GM18526 (cell line): Measurements from ENCODE around the gene IL1RL2.

Experiments
- POLR2A ChIP-seq: IDR thresholded peaks from 3 replicates; pipeline ENCODE4 v1.6.1; 2011; ENCODE audit not compliant: insufficient read length; ENCODE audit errors: extremely low read depth

The IL1RL2 gene

DNA sequence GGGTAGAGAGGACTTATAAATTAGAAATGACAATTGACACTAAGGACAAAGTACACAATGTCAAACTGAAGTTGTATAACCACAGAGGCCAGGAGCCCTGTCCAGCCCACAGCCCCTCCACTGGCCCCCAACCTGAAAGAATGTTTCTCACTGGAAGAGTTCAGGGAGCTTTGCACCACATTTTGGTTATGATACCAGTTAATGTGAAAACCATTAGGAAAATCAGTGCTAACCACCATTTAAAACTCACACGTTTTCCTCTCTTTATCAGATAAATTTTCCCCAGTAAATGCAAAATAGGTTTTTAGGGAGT lies 6.2 kb upstream of the IL1RL2 start:
- no peak for TF ChIP-seq POLR2A

DNA sequence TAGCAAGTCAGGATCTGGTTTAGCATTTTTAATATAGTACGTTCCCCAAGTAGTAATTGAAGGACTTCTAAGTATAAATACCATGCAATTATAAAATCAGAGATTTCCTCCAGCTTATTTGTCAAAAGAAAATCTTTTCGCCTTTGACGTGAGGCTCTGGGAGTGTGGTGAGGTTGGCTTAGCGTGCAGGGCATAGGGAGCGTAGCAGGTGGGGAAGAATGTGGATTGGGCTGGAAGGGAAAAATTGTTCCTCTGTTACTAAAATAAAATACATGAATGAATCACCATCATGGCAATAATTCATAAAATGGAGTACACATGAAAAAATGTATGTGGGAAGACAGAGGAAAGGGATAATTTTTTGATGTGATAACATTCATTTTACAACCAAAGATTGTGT lies 5.4 kb upstream of the IL1RL2 start:
- no peak for TF ChIP-seq POLR2A

DNA sequence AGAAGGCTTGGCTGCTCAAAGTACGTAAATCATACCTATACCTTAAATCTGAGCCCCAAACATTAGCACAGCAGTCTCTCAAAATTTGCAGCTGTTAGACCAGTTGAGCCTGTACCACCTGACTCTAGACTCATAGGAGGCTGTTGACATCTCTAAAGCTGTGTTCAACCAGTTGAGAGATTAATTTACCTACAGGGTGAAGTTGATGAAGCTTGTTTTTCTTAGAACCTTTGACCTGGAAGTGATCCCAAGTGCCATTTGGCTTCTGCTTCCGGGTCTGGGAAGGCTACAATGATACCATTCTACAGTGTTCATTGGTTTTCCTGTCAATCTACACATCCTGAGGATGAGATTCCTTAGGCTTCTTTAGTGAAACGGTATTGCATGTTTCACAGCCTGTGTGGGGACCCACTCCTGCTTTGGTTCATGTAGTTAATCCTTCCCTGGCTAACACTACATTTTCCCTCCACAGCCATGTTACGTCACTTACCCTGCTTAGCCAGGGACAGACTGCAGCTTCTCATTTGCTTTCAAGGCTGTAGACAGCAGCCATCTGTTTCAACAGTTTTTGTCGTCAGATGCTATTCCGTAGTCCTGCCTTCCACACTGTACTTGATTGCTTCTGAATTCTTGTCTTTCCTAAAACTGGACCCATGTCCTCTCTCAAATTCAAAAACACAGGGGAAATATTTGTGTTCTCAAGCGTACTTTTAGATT lies 4.7 kb upstream of the IL1RL2 start:
- no peak for TF ChIP-seq POLR2A

DNA sequence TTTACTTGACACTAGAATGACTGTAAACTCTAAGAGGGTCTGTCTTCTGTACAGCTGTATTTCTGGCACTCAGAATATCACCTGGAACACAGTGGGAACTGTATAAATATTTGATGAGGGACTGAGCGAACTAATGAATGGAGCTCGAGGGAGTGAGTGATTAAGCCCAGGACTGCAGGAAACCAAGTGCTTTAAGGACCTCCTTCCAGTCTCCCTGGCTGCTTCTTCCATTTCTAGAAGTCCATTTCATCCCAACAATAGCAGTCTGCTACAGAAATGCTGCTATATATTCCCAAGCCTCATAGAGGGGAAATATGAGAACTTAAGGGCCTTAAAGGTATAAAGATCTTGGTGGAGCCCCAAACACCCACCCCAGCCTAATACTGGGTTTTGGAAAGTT lies 2.8 kb upstream of the IL1RL2 start:
- TF ChIP-seq POLR2A, result no peak

DNA sequence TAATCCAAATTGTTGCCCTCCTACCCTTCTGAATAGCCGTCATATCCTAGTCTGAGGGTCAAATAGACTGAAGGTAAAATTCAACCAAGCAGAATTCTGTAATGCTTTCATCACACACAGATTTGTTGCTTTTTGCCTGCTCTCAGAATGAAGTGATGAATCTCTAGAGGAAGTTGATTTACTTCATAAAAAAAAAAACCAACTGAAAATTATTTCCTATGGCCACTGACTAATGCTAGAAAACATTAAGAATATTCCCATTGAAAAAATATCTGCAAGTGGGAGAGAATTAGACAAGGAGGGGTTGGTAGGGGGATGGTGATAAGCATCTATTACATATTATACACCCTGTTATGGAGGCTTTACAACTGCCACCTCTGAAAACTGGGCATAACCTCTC lies 2.3 kb upstream of the IL1RL2 start:
- TF ChIP-seq POLR2A, result no peak

DNA sequence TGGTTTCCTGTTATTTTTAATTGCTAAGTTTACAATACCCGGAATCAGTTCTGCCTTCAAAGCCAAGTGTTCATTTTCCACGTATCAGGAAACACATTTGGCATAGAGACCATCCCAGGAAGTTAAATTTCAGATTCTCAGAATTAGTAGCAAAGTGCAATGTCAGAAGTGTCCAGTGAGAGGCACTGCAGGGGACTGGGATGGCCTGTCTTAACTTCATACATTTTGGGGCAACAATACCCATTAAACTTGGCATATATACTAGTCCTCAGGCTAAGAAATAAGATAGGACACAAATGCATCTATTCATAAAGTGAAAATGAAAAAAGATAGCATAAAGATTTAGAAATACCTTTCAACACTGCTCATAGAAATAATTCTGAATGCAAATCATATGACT lies 1.5 kb upstream of the IL1RL2 start:
- no peak for TF ChIP-seq POLR2A

DNA sequence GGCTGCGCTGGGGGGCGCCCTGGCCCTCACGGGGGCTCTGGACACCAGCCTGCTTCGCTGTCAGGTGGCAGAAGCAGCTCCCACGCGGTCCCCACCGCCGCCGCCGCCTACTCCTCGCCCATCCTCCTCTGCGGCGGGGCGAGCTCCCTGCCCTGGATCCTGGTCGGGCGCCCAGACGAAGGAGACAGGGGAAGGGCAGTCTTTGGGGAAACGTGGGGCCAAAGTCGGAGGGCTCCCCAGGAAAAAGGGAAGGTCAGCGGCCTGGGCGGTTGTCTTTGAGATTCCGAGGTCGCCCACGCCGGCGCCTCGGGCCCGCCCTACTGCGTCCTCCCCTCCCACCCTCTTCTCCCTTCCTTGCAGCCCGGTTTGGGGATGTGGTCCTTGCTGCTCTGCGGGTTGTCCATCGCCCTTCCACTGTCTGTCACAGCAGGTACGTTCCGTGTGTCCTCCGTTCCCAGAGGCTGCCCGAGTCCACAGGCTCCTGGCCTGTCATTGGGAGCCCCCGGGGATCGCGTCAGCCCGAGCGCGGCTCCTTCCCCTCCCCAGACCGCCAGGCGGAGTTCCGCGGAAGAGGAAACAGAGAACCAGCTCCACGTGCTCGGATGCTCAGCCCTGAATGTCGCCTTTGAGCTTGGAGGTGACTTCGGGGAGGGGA lies 800 bp downstream of the IL1RL2 start:
- TF ChIP-seq POLR2A, result no peak

DNA sequence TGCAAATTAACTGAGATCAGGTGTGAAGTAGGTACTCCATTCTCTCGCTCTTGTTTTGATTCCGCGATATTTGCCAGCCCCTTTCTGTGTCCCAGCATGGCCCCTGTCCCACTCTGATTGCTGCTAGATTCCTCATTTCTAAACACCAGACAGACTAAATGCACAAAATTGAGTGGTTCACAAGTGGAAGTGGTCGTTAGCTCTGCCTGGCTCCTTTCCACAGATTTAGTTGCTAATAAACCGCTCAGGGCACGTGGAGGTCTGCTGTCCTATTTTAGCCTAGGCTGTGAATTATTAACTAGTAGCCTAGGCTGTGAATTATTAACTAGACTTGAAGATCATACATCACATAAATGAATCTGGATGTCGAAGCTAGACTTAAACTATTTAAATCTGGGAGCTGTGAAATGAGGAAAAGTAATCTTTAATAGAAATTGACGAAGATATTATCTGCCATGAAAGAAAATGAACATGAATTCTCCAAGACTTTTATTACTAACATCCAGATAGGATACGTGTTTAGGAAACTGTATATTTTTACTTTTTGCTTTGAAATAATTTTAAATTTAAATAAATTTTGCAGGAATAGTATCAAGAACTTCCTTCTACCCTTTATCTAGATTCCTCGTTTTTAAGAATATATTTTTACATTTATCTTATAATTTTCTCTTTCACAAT lies 3.7 kb downstream of the IL1RL2 start:
- no peak for TF ChIP-seq POLR2A

DNA sequence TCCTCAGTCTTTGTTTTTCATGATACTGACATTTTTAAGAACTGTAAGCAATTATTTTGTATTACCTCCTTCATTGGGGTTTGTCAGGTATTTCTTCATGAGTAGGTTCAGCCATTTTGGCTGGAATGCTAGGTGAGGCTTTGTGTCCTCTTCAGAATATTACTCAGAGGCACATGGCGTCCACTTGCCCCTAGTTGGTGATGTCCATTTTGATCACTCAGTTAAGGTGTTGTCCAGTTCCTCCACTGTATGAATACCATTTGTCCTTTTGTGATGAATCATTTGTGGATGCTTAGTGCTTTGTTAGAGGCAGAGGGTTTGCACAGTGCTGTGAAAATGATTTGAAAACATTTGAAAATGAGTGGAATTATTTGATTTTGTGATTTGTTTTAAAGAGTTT lies 4.7 kb downstream of the IL1RL2 start:
- no peak for TF ChIP-seq POLR2A

DNA sequence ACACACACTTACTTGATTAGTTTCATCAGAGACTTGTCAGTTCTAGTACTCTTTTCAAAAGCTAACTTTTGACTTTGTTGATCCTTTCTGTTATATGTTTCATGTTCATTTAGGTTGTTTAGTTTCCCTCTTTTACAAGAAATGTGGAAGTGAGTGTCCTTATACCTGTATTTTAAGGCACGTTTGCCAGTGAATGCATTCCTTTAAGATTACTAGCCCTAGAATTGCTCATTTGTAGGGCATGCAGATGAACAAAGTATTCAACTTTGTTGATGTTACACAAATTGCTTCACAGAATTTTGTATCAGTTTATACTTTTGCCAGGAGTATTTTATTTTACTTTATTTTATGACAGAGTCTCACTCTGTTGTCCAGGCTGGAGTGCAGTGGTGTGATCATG lies 6.3 kb downstream of the IL1RL2 start:
- no peak for TF ChIP-seq POLR2A

DNA sequence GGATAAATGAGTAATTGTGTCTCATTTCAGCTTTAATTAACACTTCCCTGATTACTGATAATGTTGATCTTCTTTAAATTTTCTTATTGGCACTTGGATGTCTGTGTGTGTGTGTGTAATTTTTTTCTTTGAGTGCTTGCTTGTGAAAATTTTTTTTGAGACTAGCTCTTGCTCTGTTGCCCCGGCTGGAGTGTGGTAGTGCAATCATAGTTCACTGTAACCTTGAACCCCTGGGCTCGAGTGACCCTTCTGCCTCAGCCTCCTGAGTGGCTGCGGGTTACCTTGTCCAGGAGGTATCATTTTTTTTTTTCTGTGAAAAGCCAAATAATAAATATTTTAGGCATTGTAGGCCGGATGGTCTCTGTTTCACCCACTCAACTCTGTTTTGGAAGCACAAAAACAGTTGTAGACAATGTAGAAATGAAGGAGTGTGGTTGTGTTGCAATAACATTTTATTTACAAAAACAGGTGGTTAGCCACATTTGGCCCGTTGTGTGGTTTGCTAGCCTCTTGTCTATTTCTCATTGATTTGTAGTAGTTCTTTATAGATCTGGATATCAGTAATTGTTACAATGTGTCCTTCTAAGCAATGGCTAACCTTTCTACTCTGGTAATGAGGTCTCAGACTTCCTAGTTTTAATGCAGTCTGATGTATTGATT lies 7.9 kb downstream of the IL1RL2 start:
- TF ChIP-seq POLR2A, result no peak

DNA sequence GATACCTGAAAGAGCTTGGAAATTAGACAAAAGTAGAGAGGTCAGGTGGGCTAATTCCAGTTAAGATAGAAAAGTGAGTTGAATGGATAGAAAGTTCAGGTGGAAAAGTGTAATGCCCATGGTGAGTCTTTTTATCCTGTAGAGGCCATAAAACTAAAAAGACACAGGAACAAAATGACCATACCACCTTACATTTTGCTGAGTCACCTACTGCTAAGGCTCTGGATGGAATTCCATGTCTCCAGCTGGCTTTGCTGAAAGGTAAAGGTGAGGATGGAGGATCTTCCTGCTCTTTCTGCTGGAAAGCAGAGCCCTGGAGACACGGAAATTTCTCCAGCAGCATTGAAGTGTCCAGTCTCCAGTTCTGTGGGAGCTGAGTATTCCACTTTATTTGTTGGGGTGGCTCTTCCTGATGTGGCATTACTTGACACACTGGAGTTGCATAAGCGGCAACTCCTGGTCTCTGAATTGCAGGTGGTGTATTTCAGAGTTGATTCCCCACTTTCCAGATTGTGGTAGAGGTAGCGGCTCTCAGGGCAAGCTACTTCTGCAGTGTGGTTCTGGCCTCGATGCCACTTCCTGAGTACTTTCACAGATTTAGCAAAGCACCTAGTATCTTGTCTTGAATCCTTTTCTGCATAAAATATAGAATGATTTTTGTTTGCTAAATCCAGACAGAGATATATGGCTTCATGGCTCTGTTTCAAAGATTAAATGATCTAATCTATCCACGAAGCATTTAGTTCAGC lies 10.7 kb downstream of the IL1RL2 start:
- no peak for TF ChIP-seq POLR2A

DNA sequence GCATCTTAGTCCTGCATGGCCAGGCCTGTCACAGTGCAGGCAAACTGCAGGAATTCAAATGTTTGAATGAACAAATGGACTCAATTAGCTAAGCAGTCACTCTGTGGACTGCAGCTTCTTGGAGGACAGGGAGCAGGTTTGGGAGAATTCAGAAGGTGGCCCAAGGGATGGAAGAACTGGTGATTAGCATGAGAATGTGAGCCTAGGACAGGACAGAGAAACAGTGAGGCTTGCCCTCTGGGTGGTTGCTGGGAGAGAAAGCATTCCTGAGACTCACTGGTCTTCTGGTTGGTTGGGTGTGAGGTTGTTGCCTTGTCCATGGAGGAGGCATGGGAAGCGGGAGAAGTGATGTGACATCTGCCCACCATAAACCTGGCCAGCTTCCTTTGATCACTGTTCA lies 13.7 kb downstream of the IL1RL2 start:
- no peak for TF ChIP-seq POLR2A

DNA sequence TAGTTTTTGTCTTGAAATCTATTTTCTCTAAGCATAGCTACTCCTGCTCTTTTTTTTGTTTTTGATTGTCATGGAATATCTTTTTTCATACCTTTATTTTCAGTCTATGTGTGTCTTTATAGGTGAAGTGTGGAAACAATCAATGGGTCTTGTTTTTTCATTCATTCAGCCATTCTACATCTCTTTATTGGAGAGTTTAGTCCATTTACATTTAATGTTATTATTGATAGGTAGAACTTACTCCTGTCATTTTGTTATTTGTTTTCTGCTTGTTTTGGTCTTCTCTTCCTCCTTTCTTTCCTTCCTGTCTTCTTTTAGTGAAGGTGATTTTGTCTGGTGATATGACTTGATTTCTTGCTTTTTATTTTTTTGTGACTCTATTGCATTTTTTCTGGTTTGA lies 17.8 kb downstream of the IL1RL2 start:
- TF ChIP-seq POLR2A, result no peak

DNA sequence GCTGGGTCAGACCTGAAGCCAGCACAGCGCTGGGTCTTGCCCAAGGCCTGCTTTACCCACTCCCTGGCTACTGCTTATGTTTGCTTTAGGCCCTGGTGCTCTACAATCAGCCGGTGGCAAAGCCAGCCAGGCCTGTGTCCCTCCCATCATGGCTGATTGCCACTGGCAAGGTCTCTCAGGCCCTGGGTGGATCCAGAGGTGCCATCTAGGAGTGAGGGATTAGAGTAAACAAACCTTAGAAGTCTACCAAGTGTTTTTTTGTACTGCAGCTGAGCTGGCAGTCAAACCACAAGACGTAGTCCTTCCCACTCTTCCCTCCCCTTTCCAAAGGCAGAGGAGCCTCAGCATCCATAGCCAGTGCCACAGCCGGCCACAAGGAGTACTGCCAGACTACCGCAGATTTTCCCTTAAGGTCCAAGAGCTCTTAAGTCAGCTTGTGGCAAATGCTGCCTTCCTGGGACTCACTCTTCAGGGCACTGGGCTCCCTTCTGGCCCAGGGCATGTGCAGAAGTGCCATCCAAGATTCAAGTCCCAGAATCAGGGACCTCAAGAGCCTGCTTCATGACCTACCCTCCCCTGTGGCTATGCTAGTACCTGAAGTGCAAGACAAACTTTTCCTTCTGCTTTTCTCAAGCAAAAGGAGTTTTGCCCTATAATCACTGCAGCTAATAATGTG lies 20.0 kb downstream of the IL1RL2 start:
- TF ChIP-seq POLR2A, result no peak
